ENCODE data around the gene SYNE3.

DNA sequence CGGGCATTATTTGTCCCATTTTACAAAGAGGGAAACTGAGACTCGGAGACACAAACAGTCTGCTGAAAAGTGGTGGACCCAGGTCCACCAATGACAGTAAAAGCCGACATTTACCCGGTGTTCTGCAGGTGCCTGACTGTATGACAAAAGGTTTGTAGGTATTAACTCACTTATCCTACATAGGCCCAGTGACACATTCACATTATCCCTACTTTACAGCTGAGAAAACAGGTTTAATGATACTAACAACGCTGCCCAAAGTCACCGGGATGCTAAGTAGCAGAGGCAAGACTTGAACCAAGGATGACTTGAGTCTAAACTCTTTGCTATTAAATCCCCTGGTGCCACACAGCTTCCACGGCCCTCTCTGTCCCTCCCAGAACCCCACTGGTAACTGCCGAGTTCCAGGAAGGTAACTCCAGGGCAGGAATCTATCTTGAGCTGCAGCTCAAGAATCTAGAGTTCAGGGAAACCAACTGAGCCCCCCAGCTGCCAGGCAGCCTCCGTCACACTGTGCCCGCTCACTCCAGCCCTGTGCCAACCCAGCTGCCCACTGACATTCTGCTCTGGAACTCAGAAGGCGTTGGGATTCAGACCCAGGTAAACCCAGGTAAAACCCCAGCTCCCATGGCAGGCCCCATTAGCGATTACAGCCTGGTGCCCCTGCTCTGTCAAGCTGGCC lies 33.7 kb downstream of the SYNE3 start:
- TF ChIP-seq, protein P1, sequence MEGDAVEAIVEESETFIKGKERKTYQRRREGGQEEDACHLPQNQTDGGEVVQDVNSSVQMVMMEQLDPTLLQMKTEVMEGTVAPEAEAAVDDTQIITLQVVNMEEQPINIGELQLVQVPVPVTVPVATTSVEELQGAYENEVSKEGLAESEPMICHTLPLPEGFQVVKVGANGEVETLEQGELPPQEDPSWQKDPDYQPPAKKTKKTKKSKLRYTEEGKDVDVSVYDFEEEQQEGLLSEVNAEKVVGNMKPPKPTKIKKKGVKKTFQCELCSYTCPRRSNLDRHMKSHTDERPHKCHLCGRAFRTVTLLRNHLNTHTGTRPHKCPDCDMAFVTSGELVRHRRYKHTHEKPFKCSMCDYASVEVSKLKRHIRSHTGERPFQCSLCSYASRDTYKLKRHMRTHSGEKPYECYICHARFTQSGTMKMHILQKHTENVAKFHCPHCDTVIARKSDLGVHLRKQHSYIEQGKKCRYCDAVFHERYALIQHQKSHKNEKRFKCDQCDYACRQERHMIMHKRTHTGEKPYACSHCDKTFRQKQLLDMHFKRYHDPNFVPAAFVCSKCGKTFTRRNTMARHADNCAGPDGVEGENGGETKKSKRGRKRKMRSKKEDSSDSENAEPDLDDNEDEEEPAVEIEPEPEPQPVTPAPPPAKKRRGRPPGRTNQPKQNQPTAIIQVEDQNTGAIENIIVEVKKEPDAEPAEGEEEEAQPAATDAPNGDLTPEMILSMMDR (IDR thresholded peaks at IDR 0.05) = no peak
- no peak for TF ChIP-seq EZH2 (IDR thresholded peaks at IDR 0.05; ENCODE audit: borderline replicate concordance, insufficient read depth, low read depth, low read length, poor library complexity, severe bottlenecking)

Measured in B cell (primary cell).